Esophagus squamous epithelium (tissue), 5 donors: ENCODE measurements around the gene SCNN1G. TPM values are rescaled to one million over a fixed set of nuclear protein-coding genes. Genes with fewer than 3 reads are reported as not detected.

Experiments used
- DNase-seq: peaks from one replicate; lab custom pipeline; 2025; lab: John Stamatoyannopoulos, UW
- H3K27ac ChIP-seq, 4 donors: fragments of 200-600 bp; sonication (generic); one replicate each; pipeline ENCODE4 v1.5.1; 2016 to 2019; ENCODE audit warnings: mild to moderate bottlenecking in 1 of 4
- H3K27me3 ChIP-seq, 4 donors: fragments of 200-600 bp; sonication (generic); 1 replicate in 3 of 4; 2 replicates in 1 of 4; pipeline versions ENCODE4 v1.5.1 to v1.6.0; 2017 to 2021; ENCODE audit warnings: antibody characterized with exemption in 1 of 4
- H3K36me3 ChIP-seq, 3 donors: fragments of 200-600 bp; sonication (generic); one replicate each; pipeline ENCODE4 v1.5.1; 2016 to 2019
- H3K4me1 ChIP-seq, 3 donors: fragments of 200-600 bp; sonication (generic); one replicate each; pipeline ENCODE4 v1.5.1; 2017 to 2019
- H3K4me3 ChIP-seq, 4 donors: fragments of 200-600 bp; sonication (generic); 1 replicate in 3 of 4; 2 replicates in 1 of 4; pipeline ENCODE4 v1.5.1; 2016 to 2019; ENCODE audit warnings: mild to moderate bottlenecking in 2 of 4, moderate library complexity in 1 of 4
- H3K9me3 ChIP-seq, 3 donors: fragments of 200-600 bp; sonication (generic); one replicate each; pipeline ENCODE4 v1.5.1; 2016 to 2019
- CTCF ChIP-seq, 6 experiments: fragments of 450-650 bp in 4 of 6; fragments of 200-600 bp in 2 of 6; sonication (generic) in 2 of 6; IDR thresholded peaks; one replicate each; pipeline ENCODE4 v1.5.1; 2016 to 2019; ENCODE audit warnings: antibody characterized with exemption in 6 of 6, mild to moderate bottlenecking in 4 of 6, moderate library complexity in 4 of 6
- POLR2A ChIP-seq, 4 donors: fragments of 450-650 bp; IDR thresholded peaks; one replicate each; pipeline ENCODE4 v1.6.1; 2017; ENCODE audit warnings: antibody characterized with exemption in 4 of 4, mild to moderate bottlenecking in 4 of 4, moderate library complexity in 3 of 4
- WGBS, 2 donors: methylation state at CpG; one replicate each; pipeline ENCODE4 v1.1.5; 2018; 5-methylcytosine and 5-hydroxymethylcytosine counted together
- intact Hi-C: fragments of 100-400 bp; cut with DNase I; formaldehyde crosslinking; loops from one replicate; pipeline ENCODE4 v1.15.0; 2022
- total RNA-seq, 4 donors: library from RNA; depleted of rRNA; stranded (reverse); fragments of >200 nt; gene quantifications; one replicate each; pipeline ENCODE4 v1.1.0, GENCODE V29; 2016
- donor health status: DM: yes; HTN: yes; CAD: no.

The SCNN1G gene
- total RNA-seq, 4 donors from 2014 or later = 5.0 to 10.8 (median 7.0) TPM

- no peaks in the 10 kb centered on the region for H3K27me3 ChIP-seq
- no peaks in the 10 kb centered on the region for H3K36me3 ChIP-seq
- H3K9me3 ChIP-seq = no peaks in the 10 kb centered on the region
- no peak for DNase-seq
- peaks cover 0 to 5% (median 0%) of the 10 kb centered on the region in 3 donors for H3K4me1 ChIP-seq
- no peak overlapping the region for H3K4me3 ChIP-seq
- H3K27ac ChIP-seq = no peak overlapping the region
- intact Hi-C loops = no loop called here
- TF ChIP-seq POLR2A (IDR thresholded peaks at IDR 0.05) = no peak
- TF ChIP-seq CTCF (IDR thresholded peaks at IDR 0.05) = no peak
Observed at GRCh38 chr16:23225634-23226033, 43.1 kb downstream of the SCNN1G start.

- Histone ChIP-seq H3K4me1 (peaks cover 0 to 5% (median 0%) of the 10 kb centered on the region in 3 donors), H3K27me3 (no peaks in the 10 kb centered on the region), H3K4me3 (no peak overlapping the region), H3K9me3 (no peaks in the 10 kb centered on the region), H3K36me3 (no peaks in the 10 kb centered on the region), H3K27ac (no peak overlapping the region)
- DNase-seq = no peak
- intact Hi-C loops = no loop called here
- 79 to 87% methylated on average over 3 to 4 of the region's 4 CpGs for whole genome bisulfite sequencing, 2 donors
- no peak for TF ChIP-seq POLR2A (IDR thresholded peaks at IDR 0.05)
- TF ChIP-seq CTCF (IDR thresholded peaks at IDR 0.05) = no peak
Observed at GRCh38 chr16:23227529-23227928, 45.0 kb downstream of the SCNN1G start.

GRCh38 chr16:23229714-23230113 is 47.2 kb downstream of the SCNN1G start:
- intact Hi-C loops = no loop called here
- no peak for TF ChIP-seq CTCF (IDR thresholded peaks at IDR 0.05)
- no peaks in the 10 kb centered on the region for H3K9me3 ChIP-seq
- no peak overlapping the region for H3K4me3 ChIP-seq
- peaks cover 0 to 5% (median 0%) of the 10 kb centered on the region in 3 donors for H3K4me1 ChIP-seq
- DNase-seq = no peak
- WGBS, 2 donors = 49 to 57% methylated on average over 4 of the region's 4 CpGs
- no peaks in the 10 kb centered on the region for H3K36me3 ChIP-seq
- no peaks in the 10 kb centered on the region for H3K27me3 ChIP-seq
- H3K27ac ChIP-seq = peak overlapping the region in 1 of 4 donors; percentile 52

- Histone ChIP-seq H3K9me3 (no peaks in the 10 kb centered on the region), H3K4me1 (peaks cover 0 to 5% (median 0%) of the 10 kb centered on the region in 3 donors), H3K4me3 (no peak overlapping the region), H3K27me3 (no peaks in the 10 kb centered on the region), H3K36me3 (no peaks in the 10 kb centered on the region), H3K27ac (no peak overlapping the region)
- TF ChIP-seq POLR2A (IDR thresholded peaks at IDR 0.05) = no peak
- TF ChIP-seq CTCF (IDR thresholded peaks at IDR 0.05) = no peak
- 37% methylated on average over 2 of the region's 2 CpGs for WGBS, 2 donors
- intact Hi-C loops = no loop called here
- DNase-seq = no peak
Observed at GRCh38 chr16:23232806-23233205, 50.3 kb downstream of the SCNN1G start.

- DNase-seq = no peak
- Histone ChIP-seq H3K36me3 (no peaks in the 10 kb centered on the region), H3K27ac (no peak overlapping the region), H3K27me3 (no peaks in the 10 kb centered on the region), H3K9me3 (no peaks in the 10 kb centered on the region), H3K4me1 (peaks cover 0 to 1% (median 0%) of the 10 kb centered on the region in 3 donors), H3K4me3 (no peak overlapping the region)
- WGBS, 2 donors = 92 to 93% methylated on average over 4 of the region's 4 CpGs
- TF ChIP-seq POLR2A (IDR thresholded peaks at IDR 0.05) (no peak), CTCF (IDR thresholded peaks at IDR 0.05) (no peak)
- intact Hi-C loops = no loop called here
Observed at GRCh38 chr16:23235176-23235575, 52.6 kb downstream of the SCNN1G start.
